Retinal pigment epithelial cell (primary cell): ENCODE results near the gene CNFN.
A peak's percentile ranks its signal among the peaks of the same experiment; 100 is the strongest.

Experiments used
- DNase-seq: peaks from one replicate; pipeline ENCODE4 v3.0.0-alpha.2; 2010; ENCODE audit warnings: low read depth
- H3K4me3 ChIP-seq: 2 replicates; pipeline ENCODE4 v1.5.1; 2011; ENCODE audit warnings: mild to moderate bottlenecking, low read length, control low read depth, moderate library complexity
- TF ChIP-seq, protein P1 (sequence below): conservative IDR thresholded peaks from 2 replicates; pipeline ENCODE4 v1.5.1; 2011; ENCODE audit warnings: low read depth, low read length, control low read depth, inconsistent platforms

The CNFN gene

DNA sequence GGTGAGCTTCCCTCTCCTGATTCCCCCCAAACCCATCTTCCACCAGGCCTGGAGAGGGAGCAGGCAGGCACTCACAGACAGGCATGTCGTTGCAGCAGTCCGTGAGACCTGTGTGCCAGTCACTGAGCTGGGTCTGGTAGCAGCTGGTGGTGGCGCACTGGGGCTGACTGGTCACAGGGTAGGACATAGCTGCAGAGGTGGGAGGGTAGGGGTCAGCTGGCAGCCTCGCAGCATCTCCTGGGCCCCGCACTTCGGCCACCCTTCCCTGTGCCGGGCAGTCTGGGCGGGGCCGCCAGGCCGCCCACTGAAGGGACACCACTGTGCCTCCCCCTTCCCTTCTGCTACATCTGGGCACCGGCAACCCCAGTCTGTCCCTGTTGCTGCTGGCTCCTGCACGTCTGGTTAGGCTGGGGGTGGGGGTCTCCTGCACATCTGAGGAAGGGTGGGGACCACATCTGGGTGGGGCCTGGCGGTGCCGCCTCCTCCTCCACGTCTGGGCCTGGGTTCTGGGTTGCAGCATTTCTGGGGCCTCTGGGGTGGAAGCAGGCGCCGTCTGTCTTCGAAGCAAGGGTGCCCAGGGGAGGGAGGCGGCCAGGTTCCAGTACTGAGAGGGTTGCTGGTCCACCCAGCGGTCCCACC, 1.1 kb downstream of the CNFN start:
- TF ChIP-seq, protein P1, sequence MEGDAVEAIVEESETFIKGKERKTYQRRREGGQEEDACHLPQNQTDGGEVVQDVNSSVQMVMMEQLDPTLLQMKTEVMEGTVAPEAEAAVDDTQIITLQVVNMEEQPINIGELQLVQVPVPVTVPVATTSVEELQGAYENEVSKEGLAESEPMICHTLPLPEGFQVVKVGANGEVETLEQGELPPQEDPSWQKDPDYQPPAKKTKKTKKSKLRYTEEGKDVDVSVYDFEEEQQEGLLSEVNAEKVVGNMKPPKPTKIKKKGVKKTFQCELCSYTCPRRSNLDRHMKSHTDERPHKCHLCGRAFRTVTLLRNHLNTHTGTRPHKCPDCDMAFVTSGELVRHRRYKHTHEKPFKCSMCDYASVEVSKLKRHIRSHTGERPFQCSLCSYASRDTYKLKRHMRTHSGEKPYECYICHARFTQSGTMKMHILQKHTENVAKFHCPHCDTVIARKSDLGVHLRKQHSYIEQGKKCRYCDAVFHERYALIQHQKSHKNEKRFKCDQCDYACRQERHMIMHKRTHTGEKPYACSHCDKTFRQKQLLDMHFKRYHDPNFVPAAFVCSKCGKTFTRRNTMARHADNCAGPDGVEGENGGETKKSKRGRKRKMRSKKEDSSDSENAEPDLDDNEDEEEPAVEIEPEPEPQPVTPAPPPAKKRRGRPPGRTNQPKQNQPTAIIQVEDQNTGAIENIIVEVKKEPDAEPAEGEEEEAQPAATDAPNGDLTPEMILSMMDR = no peak
- no peak for DNase-seq
- H3K4me3 ChIP-seq = no peak overlapping the region

GRCh38 chr19:42386974-42387707, 3.0 kb downstream of the CNFN start:
- TF ChIP-seq, protein P1 = peak; percentile 54

GRCh38 chr19:42380155-42380554, 9.9 kb downstream of the CNFN start:
- TF ChIP-seq, protein P1 = no peak

More at GRCh38 chr19:42386974-42387707, 3.0 kb downstream of the CNFN start:
- DNase-seq = no peak
- H3K4me3 ChIP-seq = peak overlapping the region; percentile 30

GRCh38 chr19:42378225-42379215, 11.6 kb downstream of the CNFN start:
- no peak overlapping the region for H3K4me3 ChIP-seq
- TF ChIP-seq, protein P1 = no peak
- no peak for DNase-seq

More at GRCh38 chr19:42380155-42380554, 9.9 kb downstream of the CNFN start:
- H3K4me3 ChIP-seq = no peak overlapping the region
- DNase-seq = no peak

DNA sequence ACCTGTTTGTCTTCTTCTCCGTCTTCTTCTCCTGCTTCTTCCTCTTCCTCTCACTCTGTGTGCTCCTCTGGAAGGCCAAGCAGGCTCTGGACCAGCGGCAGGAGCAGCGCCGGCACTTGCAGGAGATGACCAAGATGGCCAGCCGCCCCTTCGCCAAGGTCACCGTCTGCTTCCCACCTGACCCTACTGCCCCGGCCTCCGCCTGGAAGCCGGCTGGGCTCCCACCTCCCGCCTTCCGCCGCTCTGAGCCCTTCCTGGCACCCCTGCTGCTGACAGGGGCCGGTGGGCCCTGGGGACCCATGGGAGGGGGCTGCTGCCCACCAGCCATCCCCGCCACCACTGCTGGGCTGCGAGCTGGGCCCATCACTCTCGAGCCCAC, 13.9 kb downstream of the CNFN start:
- no peak for DNase-seq
- TF ChIP-seq, protein P1 = no peak
- no peak overlapping the region for H3K4me3 ChIP-seq

GRCh38 chr19:42375415-42376176, 14.5 kb downstream of the CNFN start:
- TF ChIP-seq, protein P1 = no peak
- H3K4me3 ChIP-seq = no peak overlapping the region
- no peak for DNase-seq
